Thoracic aorta (tissue), 2 donors: ENCODE measurements around the gene PDE8B. TPM values are rescaled to one million over a fixed set of nuclear protein-coding genes. Genes with fewer than 3 reads are reported as not detected.

Experiments used
- ATAC-seq: fragments of 150-250 bp; one replicate; pipeline ENCODE4 v1.8.0; 2017; ENCODE audit warnings: low read depth; ENCODE audit not compliant: insufficient number of reproducible peaks, low FRiP score
- DNase-seq: peaks from one replicate; pipeline ENCODE4 v3.0.0-alpha.2; 2020; ENCODE audit warnings: low spot score
- H3K27ac ChIP-seq, 2 donors: fragments of 200-600 bp; sonication (generic); 1 replicate in 1 of 2; 2 replicates in 1 of 2; pipeline ENCODE4 v1.5.1; 2016; ENCODE audit warnings: mild to moderate bottlenecking in 2 of 2, moderate library complexity in 2 of 2
- H3K27me3 ChIP-seq: fragments of 200-600 bp; sonication (generic); replicated peaks from 2 replicates; pipeline ENCODE4 v1.6.0; 2016; ENCODE audit warnings: mild to moderate bottlenecking; ENCODE audit not compliant: insufficient read depth
- H3K36me3 ChIP-seq: fragments of 200-600 bp; sonication (generic); one replicate; pipeline ENCODE4 v1.5.1; 2016
- H3K4me1 ChIP-seq, 2 donors: fragments of 200-600 bp; sonication (generic); 1 replicate in 1 of 2; 2 replicates in 1 of 2; pipeline versions ENCODE4 v1.5.1 to v1.6.0; 2016; ENCODE audit warnings: low read depth in 2 of 2, mild to moderate bottlenecking in 1 of 2; ENCODE audit not compliant: control insufficient read depth in 1 of 2
- H3K4me3 ChIP-seq: fragments of 200-600 bp; sonication (generic); 2 replicates; pipeline ENCODE4 v1.5.1; 2016; ENCODE audit warnings: mild to moderate bottlenecking
- H3K9me3 ChIP-seq: fragments of 200-600 bp; sonication (generic); 2 replicates; pipeline ENCODE4 v1.5.1; 2016
- CTCF ChIP-seq: fragments of 200-600 bp; sonication (generic); IDR thresholded peaks from one replicate; pipeline ENCODE4 v1.5.1; 2019; ENCODE audit warnings: antibody characterized with exemption
- total RNA-seq, 2 donors: library from RNA; depleted of rRNA; stranded (reverse); fragments of >200 nt; gene quantifications; one replicate each; pipeline versions ENCODE4 v1.1.0 to v1.2.3, GENCODE V29; 2016

PDE8B gene
- total RNA-seq, 2 donors from 2014 or later: 22.7 to 59.8 TPM

- TF ChIP-seq CTCF: no peak
- H3K27ac ChIP-seq: peak overlapping the region; percentile 73 to 94
- H3K36me3 ChIP-seq: no peaks in the 10 kb centered on the region
- ATAC-seq (no peak), DNase-seq (no peak)
- H3K4me3 ChIP-seq: no peak overlapping the region
- H3K4me1 ChIP-seq: peaks cover 21 to 69% of the 10 kb centered on the region in 2 donors
- no peaks in the 10 kb centered on the region for H3K27me3 ChIP-seq
- no peaks in the 10 kb centered on the region for H3K9me3 ChIP-seq
These were observed 214.4 kb downstream of the PDE8B start for GRCh38 chr5:77424921-77425320.

GRCh38 chr5:77425420-77425819 lies 214.9 kb downstream of the PDE8B start:
- Histone ChIP-seq H3K9me3 (no peaks in the 10 kb centered on the region), H3K36me3 (no peaks in the 10 kb centered on the region), H3K27ac (peak overlapping the region; percentile 73 to 94), H3K4me1 (peaks cover 21 to 72% of the 10 kb centered on the region in 2 donors), H3K27me3 (no peaks in the 10 kb centered on the region), H3K4me3 (no peak overlapping the region)
- no peak for ATAC-seq
- no peak for DNase-seq
- no peak for TF ChIP-seq CTCF

GRCh38 chr5:77425998-77426659 lies 215.6 kb downstream of the PDE8B start:
- H3K4me1 ChIP-seq: peaks cover 21 to 73% of the 10 kb centered on the region in 2 donors
- H3K9me3 ChIP-seq: no peaks in the 10 kb centered on the region
- no peaks in the 10 kb centered on the region for H3K27me3 ChIP-seq
- peak overlapping the region; percentile 73 to 94 for H3K27ac ChIP-seq
- H3K36me3 ChIP-seq: no peaks in the 10 kb centered on the region
- DNase-seq (no peak), ATAC-seq (no peak)
- no peak overlapping the region for H3K4me3 ChIP-seq
- TF ChIP-seq CTCF: no peak

GRCh38 chr5:77426670-77427069 lies 216.2 kb downstream of the PDE8B start:
- ATAC-seq (no peak), DNase-seq (no peak)
- Histone ChIP-seq H3K9me3 (no peaks in the 10 kb centered on the region), H3K27ac (peak overlapping the region; percentile 73 to 94), H3K36me3 (no peaks in the 10 kb centered on the region), H3K27me3 (no peaks in the 10 kb centered on the region), H3K4me3 (no peak overlapping the region), H3K4me1 (peaks cover 21 to 73% of the 10 kb centered on the region in 2 donors)
- TF ChIP-seq CTCF: no peak

- Histone ChIP-seq H3K9me3 (no peaks in the 10 kb centered on the region), H3K4me1 (peaks cover 21 to 72% of the 10 kb centered on the region in 2 donors), H3K27me3 (no peaks in the 10 kb centered on the region), H3K36me3 (peaks cover 9% of the 10 kb centered on the region), H3K4me3 (no peak overlapping the region), H3K27ac (peak overlapping the region; percentile 73 to 94)
- TF ChIP-seq CTCF: no peak
- no peak for DNase-seq
- ATAC-seq: no peak
These were observed 217.5 kb downstream of the PDE8B start for GRCh38 chr5:77427998-77428397.
